RKO (cell line): ENCODE data around the gene PHYH.
"Not testable (repeated sequence)": the region's sequence is repeated elsewhere in the genome, so short reads cannot be mapped to it uniquely, and the experiment has no call there.

Source experiments
- DNase-seq: peaks from one replicate; pipeline ENCODE4 v3.0.0-alpha.2; 2016; ENCODE audit warnings: low spot score

The PHYH gene

DNA sequence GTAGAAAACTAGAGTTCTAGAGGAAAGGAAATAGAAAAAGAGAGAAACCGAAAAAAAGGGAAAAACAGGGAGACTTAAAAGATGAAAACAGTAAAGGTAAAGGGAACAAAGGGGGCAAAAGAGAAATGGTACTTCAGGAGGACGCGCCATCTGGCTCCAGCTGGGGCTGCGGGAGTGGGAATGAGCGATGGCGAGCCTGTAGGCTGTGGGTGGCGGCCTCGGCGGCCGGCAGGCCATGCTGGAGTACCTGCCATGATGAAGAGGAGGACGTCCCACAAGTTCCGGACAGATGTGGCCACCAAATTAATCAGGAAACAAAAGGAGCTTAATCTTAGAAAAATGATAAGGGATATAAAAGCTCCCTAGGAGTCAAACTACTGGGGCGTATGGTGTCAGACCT, 21.7 kb upstream of the PHYH start:
- no peak for DNase-seq

DNA sequence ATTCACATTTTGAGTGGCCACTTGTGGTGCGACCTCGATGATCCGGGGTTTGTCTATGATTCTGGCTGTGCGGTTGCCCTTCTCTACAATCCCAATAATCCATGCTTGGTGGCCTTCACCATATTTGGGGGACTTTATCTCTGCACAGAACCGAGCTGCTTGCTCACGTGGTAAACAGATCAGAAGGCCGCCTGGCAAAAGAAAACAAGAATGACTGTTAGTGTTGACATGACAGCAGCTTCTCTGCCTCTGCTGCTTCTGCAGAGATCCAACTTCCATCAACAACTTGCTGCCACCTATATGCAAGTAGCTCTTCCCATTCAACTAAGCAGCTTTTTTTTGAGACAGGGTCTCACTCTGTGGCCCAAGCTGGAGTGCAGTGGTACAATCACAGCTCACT, 19.3 kb upstream of the PHYH start:
- no peak for DNase-seq

DNA sequence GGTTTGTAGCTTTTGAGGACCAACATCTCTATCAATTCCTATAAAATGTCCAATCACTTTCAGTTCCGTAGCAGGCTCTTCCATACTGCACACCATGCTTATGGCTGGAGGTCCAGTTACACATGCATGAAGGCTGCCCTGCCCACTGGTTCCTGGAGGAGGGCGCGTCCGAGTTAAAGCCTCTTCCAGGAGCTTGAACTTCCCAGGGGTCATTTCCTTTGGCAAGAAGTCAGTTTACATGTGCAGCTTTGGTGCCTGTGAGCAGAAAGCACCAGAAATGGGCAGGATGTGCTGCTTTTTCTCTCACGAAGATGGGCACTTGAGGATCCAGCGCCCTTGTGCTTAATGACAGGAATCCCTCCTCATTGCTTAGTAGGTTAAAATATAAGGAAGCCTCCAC, 17.6 kb upstream of the PHYH start:
- no peak for DNase-seq

DNA sequence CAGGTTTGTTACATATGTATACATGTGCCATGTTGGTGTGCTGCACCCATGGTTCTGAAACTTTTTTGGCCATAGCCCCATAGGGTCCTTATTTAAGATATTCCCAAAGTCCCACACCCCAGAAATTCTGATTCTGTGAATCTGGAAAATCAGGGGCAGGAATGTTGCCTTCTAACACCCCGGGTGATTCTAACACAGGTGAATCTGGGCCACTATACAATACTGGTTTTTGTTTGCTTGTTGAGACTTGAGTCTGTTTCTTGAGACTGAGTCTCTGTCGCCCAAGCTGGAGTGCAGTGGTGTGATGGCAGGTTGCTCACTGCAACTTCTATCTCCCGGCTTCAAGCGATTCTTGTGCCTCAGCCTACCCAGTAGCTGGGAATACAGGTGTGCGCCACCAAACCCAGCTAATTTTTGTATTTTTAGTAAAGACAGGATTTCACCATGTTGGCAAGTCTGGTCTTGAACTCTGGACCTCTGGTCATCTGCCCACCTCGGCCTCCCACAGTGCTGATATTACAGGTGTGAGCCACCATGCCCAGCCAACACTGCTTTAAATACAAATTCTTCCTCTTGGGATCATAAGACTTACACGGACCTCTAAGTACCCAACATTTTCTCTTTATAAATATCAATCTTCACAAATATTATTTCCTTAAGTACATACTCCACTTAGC, 16.9 kb upstream of the PHYH start:
- no peak for DNase-seq

DNA sequence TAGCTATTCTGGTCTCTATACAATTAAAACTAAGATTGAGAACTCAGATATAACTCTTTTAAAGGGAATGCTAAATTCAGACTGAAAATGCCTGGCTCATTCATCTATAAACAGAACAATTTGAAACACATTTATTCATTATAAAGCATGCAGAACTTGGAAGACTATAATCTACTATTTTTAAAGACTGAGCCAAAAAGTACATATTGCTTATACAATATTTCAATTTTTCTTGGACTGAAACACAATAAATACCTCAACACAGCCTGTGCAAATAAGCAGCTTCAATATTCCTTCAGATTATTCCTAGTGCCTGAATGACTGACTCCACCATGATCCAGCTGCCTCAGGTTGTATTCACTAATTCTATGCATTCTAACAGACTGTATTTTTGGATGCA, 15.5 kb upstream of the PHYH start:
- no peak for DNase-seq

DNA sequence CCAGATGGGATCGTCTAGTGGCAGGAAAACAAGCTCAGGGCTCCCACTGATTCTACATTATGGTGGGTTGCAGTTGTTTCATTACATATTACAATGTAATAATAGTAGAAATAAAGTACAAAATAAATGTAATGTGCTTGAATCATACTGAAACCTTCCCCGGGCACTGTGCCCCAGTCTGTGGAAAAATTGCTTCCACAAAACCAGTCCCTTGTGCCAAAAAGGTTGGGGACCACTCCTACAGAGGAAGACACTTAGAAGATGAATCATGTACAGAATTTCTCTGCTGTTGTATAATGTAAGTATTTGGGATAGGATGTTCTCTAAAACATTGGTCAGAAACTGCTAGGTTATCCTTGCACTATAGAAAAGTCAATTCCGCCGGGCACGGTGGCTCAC, 11.3 kb upstream of the PHYH start:
- no peak for DNase-seq

DNA sequence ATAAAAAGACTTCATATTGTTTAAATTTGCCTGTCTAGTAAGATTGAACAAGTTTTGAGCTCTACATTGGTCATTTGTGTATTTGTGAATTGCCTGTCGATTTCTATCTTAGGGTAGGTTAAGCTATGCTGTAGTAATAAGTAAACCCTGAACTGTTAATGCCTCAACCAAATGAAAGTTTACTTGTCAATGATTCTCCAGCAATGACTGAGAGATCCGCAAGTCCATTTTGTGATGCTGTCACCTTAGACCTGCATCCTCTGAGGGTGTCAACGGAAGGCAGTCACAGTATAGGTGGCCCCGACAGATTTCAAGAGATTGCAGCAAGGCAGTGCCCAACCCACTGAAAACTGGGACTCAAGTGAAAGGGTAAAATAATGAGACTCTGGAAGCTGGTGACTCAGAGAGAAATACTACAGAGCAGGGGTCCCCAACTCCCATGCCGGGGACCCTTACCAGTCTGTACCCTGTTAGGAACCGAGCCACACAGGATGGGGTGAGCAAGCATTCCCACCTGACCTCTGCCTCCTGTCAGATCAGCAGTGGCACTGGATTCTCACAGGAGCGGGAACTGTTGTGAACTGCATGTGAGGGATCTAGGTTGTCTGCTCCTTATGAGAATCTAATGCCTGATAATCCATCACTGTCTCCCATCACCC, 10.8 kb upstream of the PHYH start:
- DNase-seq, result no peak

DNA sequence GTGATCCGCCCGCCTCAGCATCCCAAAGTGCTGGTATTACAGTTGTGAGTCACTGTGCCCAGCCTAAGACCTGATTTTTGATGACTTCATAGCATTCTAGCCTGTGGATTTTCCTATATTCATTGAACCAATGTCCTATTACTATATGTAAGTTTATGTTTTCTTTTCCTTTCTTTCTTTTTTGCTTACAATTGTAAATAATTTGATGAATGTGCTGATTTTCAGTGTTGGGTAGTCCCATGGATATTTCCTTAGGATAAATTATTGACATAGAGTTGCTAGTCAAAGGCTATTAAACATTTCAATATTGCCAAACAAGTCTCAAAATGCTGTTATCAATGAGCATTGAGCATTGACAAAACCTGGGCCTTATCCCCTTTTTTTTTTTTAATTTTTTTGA, 9.9 kb upstream of the PHYH start:
- no peak for DNase-seq

DNA sequence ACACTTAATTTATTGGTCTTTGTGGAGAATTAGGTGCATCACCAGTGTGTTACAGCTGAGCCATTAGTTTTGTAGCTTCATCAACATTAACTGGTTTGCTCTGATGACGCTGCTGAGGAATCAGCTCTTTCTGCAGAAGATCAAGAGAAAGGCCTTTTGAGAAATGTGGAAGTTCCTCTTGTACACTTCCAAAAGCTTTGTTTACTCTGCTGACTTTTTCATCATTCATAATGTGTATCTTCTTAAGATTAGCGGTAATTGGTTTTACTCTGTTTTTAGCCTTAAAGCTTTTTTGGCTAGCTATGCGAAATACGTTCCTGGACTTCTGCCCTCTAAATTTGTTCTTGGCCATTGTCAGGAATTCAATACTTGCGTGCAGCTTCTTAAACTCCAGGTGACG, 8.2 kb upstream of the PHYH start:
- no peak for DNase-seq

DNA sequence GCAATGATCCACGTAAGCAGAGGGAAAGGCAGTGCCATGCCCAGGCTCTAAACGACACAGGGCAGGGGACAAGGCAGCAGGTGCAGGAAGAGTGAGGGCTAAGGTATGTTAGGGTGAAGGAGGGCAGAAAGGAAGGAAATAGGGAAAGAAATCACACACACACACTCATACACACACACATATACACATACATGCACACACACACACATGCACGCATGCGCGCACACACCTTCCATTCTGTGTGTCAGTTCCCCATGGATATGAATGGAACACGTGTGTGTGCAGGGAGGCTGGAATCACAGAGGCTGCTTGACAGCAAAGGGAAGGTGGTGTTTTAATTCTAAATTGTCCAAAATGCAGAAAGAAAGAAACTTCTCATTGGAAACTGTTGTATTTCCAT, 6.2 kb upstream of the PHYH start:
- no peak for DNase-seq

DNA sequence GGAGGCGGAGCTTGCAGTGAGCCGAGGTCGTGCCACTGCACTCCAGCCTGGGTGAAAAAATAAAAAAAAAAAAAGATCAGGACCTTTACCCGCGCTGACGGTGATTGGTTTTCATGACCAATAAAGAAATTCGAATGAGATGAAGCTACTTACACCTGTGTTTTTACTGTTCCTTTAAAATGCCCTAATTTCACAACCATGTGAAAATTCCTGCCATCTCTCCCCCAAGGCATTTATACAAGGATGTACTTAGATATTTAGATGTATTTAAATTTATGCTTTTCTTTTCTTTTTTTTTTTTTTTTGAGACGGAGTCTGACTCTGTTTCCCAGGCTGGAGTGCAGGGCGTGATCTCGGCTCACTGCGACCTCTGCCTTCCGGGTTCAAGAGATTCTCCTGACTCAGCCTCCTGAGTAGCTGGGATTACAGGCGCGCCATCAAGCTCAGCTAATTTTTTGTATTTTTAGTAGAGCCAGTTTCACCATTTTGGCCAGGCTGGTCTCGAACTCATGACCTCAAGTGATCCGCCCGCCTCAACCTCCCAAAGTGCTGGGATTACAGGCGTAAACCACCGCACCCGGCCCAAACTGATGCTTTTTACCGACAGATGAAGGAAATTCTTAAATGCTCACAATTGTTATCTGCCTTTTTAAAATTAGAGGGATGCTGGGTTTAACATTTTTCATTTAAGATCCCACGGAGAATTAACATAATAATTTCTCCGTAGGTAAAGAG, 3.1 kb upstream of the PHYH start:
- DNase-seq, result no peak

DNA sequence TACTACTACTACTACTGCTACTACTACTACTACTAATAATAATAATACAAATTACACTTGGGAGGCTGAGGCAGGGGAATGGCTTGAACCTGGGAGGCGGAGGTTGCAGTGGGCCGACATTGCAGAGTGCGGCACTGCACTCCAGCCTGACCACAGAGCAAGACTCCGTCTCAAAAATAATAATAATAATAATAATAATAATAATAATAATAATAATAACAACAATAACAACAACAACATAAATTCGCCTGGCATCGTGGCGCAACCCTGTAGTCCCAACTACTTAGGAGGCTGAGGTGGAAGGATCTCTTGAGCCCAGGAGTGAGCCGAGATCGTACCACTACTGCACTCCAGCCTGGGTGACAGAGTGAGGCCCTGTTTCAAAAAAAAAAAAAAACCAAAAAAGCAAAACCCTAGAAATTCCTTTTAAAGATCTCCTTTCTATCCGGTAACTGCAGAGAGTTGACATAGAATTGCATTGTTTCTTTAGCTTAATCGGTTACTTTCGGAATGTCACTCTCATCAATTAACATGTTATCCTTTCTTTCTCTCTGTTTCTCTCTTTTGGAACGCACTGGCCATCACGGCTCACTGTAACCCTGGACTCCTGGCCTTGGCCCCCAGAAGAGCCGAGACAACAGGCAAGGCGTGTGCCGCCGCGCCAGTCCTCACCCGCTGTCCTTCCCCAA, 972 bp downstream of the PHYH start:
- DNase-seq, result no peak

DNA sequence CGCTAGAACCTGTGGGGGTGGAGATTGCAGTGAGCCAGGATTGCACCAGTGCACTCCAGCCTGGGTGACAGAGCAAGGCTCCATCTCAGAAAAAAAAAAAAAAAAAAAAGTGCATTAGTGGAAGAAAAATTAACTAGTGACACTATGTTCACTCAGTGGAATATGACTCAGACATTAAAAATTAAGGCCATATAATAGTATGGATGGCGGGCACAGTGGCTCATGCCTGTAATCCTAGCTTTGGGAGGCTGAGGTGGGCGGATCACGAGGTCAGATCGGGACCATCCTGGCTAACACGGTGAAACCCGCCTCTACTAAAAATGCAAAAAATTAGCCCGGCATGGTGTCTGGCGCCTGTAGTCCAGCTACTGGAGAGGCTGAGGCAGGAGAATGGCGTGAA, 3.4 kb downstream of the PHYH start:
- DNase-seq, result peak; percentile 48

DNA sequence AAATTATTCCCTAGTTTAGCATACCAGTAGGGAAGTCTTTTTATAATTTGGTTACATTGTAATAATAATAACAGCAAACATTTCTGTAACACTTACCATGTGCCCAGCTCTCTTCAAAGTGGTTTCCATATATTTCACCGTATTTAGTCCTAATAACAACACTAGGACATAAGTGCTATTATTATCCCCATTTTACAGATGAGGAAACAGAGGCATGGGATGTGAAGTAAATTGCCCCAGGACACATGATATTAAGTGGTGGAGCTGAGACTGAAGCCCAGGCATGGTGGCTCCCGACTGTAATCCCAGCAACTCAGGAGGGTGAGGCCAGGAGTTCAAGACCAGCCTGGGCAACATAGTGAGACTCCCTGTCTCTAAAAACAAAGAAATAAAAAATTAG, 5.1 kb downstream of the PHYH start:
- DNase-seq, result no peak

DNA sequence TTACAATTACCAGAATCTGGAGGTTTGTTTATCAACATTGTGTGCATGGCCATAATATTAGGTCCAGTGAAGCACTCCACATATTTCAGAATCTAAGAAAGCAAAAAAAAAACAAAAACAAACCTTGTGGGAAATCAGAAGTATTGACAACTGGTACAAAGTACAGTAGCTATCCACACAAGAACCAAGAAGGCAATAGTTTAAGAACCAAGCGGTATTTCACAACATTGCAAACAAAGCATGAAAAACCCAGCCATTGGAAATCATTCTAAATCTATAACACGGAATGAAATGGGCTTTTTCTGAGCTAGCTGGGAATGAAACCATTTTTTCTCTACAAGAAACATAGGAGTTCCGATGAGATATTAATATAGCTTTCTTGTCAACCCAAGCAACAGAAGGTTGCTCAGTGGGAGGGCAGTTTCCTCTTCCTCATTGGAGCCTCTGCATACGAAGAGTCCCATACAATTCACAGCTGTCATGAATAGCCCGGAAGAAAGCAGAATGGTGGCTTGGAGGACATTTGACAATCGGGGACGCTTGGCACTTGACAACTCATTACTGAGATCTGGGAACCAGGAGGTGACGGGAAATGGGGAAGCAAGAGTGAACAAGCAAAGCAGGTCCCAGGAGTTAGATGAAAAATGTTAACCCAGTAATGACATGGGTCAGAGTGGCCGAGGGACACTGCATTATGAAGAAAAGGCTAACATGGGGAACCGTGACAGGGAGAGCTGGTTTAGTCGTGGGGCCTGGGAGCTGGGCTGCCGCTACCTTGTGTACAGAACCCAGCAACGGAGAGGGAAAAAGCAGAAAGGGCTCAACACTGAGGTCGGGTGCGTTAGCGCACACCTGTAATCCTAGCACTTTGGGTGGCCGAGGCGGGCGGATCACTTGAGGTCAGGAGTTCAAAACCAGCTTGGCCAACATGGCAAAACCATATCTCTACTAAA, 7.8 kb downstream of the PHYH start:
- no peak for DNase-seq

DNA sequence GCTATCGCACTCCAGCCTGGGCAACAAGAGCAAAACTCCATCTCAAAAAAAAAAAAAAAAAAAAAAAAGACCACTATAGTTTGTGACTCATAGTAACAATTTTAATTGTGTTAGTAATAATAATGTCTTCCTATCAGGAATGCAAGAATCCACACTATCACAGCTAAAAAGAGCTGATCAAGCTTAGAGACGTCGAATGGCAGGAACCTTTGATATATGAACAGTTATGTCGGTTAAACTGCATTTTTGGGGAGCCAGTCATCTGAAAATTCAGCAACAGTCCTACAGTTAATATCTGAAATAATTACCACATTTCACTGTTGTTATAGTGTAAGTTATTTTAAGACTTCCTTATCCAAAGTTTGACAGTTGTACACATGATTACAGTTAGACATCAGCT, 8.8 kb downstream of the PHYH start:
- DNase-seq, result no peak

DNA sequence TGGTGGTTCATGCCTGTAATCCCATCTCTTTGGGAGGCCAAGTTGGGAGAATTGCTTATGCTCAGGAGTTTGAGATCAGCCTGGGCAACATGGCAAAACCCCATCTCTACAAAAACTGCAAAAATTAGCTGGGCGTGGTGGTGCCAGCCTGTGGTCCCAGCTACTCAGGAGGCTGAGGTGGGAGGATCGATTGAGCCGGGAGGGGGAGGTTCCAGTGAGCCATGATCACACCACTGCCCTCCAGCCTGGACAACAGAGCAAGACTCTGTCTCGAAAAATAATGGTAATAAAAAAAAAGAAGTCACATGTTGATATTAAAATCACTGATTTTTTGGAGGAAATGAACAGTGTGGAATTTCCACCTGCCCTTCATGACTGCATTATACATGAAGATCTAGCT, 15.8 kb downstream of the PHYH start:
- DNase-seq, result no peak

DNA sequence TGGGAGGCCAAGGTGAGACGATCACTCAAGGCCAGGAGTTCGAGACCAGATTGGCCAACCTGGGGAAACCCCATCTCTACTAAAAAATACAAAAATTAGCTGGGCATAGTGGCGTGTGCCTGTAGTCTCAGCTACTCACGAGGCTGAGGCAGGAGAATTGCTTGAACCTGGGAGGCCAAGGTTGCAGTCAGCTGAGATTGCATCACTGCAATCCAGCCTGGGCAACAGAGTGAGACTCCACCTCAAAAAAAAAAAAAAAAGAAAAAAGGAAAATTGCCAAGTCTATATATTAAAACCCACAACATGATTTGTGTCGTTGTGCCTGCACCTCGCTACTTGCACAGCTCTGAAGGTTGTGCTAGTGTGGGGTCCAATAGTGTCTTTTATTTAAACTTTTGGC, 17.5 kb downstream of the PHYH start:
- not testable (repeated sequence) for DNase-seq

DNA sequence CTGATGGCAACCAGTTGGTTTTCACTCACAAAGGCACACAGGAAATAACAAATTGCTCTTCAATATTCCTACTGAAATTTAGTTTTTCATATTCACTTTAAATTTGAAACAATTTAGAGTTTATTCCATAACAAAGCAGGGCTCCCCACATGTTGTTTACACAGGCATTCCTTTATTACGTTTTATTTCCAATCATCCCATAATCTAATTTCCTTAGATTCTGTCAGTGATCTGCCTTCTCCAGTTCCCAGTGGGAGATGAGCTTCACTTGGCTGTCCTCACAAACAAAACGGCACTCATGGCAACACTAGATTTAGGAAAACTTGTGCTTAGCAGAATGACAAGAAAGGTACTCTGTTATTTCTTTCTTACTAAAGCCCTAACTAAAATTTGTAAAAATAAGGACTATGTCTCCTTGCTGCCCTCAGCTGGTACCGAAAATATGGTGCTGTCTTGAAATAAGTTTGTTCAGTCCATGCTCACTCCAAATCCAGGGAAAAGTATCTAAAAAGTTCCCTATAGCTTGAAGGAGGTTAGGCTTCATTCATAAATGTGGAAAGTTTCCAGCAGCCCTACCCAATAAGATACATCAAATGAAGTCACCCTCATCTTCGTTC, 23.0 kb downstream of the PHYH start:
- DNase-seq, result no peak

DNA sequence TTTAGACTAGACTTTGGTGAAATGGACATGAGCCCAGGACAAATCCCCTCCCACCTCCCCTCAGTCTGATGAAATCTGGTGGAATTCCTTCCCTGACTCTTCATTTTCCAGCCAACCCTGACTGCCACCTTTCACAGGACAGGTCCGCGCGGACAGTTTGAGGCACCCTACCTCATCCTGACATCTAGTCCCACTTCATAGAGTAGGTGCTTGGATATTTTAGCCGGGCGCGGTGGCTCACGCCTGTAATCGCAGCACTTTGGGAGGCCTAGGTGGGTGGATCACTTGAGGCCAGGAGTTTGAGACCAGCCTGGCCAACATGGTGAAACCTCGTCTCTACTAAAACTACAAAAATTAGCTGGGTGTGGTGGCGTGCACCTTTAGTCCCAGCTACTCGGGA, 23.7 kb downstream of the PHYH start:
- not testable (repeated sequence) for DNase-seq

DNA sequence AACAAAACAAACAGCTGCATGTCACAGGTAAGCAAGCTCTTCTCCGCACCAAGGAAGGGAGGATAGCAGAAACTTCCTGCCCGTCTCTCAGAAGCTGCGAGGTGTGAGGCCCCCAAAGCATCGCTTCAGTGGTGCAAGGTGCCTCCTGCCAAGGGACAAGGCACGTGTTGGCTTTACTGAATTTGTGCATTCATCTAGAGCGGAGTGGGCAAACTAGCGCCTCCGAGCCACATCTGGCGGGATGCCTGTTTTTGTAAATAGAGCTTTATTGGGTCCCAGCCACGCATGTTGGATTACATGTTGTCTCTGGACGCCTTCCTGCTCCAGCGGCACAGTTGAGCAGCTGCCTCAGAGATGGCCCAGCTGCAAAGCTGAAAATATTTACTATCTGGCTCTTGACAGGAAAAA, 27.7 kb downstream of the PHYH start:
- DNase-seq, result no peak
